Naive thymus-derived CD8-positive, alpha-beta T cell (primary cell): ENCODE measurements around the gene SERPINH1. TPM values are rescaled to one million over a fixed set of nuclear protein-coding genes. Genes with fewer than 3 reads are reported as not detected.
A peak's percentile ranks its signal among the peaks of the same experiment; 100 is the strongest.

ENCODE experiments used
- ATAC-seq, 2 donors: fragments of 150-1000 bp; cut with Tn5 transposase in 1 of 2; sonication (Bioruptor Pico), chemical (Tn5 transposase) in 1 of 2; 1 replicate in 1 of 2; 2 replicates in 1 of 2; pipeline ENCODE4 v1.10.0; 2021; ENCODE audit warnings: mild to moderate bottlenecking in 2 of 2, moderate library complexity in 2 of 2
- POLR2A ChIA-PET: fragments of 350-600 bp; sonication (Branson Sonifier 250); formaldehyde crosslinking; loops from one replicate; lab custom pipeline; 2021; ENCODE audit warnings: antibody characterized with exemption; lab: Charles Lee
- DNase-seq, 10 donors: peaks; one replicate each; pipeline versions ENCODE4 v3.0.0 to v3.0.0-alpha.2; 2020 to 2022
- H3K27ac Mint-ChIP-seq, 10 donors: one replicate each; pipeline ENCODE4 v1.8.0; 2020 to 2022; ENCODE audit warnings: mild to moderate bottlenecking in 10 of 10, mixed read lengths in 10 of 10, moderate library complexity in 4 of 10, inconsistent platforms in 1 of 10
- H3K27me3 Mint-ChIP-seq, 5 donors: one replicate each; pipeline ENCODE4 v1.8.0; 2021 to 2022; ENCODE audit warnings: mixed read lengths in 5 of 5
- H3K36me3 Mint-ChIP-seq, 3 donors: one replicate each; pipeline ENCODE4 v1.8.0; 2020 to 2022; ENCODE audit warnings: mixed read lengths in 3 of 3, mild to moderate bottlenecking in 2 of 3, inconsistent platforms in 1 of 3
- H3K4me1 Mint-ChIP-seq, 4 donors: one replicate each; pipeline ENCODE4 v1.8.0; 2021 to 2022; ENCODE audit warnings: mixed read lengths in 4 of 4
- H3K4me3 Mint-ChIP-seq, 10 donors: one replicate each; pipeline ENCODE4 v1.8.0; 2020 to 2022; ENCODE audit warnings: mild to moderate bottlenecking in 10 of 10, mixed read lengths in 10 of 10, moderate library complexity in 6 of 10, inconsistent platforms in 1 of 10
- H3K9me3 Mint-ChIP-seq, 9 donors: one replicate each; pipeline ENCODE4 v1.8.0; 2020 to 2022; ENCODE audit warnings: mixed read lengths in 9 of 9, mild to moderate bottlenecking in 3 of 9, inconsistent platforms in 1 of 9, moderate library complexity in 1 of 9
- polyA plus RNA-seq, 3 donors: library from polyadenylated mRNA; unstranded; fragments of 300-500 nt; fragmentation: Illumina TruSeq; gene quantifications; one replicate each; pipeline ENCODE4 v1.2.3, GENCODE V29; 2021
- total RNA-seq, 8 experiments: library from RNA in 2 of 8; stranded (reverse) in 2 of 8; gene quantifications; one replicate each; pipeline ENCODE4 v1.2.3 and lab custom pipeline; 2021 to 2026

The SERPINH1 gene
- total RNA-seq (10 to 100 TPM; 10.1 to 11.6 TPM), polyA plus RNA-seq (1 to 10 TPM; 1.6 to 4.5 (median 2.8) TPM), total RNA-seq (lab: John Stamatoyannopoulos, UW) (8.4 to 16.8 (median 14.1) reads per million in 6 experiments)

- POLR2A ChIA-PET: interaction anchor here (0.9 to 1.5 kb wide), 3 partner anchors 12 to 162 kb away, joined by 3 to 5 read pairs (median 3); no protein-coding TSS in a partner anchor
- ATAC-seq: peak; percentile 82 to 84
These were observed at the start of gene SERPINH1 for GRCh38 chr11:75562048-75562835. TSS of gene SERPINH1 (plus strand) at chr11:75562253. CDS start at chr11:75566350, 4,097 bp downstream.

GRCh38 chr11:75513250-75513649 is 48.8 kb upstream of the SERPINH1 start:
- DNase-seq: no peak

More at GRCh38 chr11:75562048-75562835, at the start of gene SERPINH1:
- Mint-ChIP-seq H3K4me3 (peak within 1 kb of the TSS; percentile 96 to 99 (median 98)), H3K36me3 (no peaks in the 10 kb centered on the region), H3K27ac (peak within 1 kb of the TSS; percentile 92 to 99 (median 96)), H3K9me3 (no peaks in the 10 kb centered on the region), H3K4me1 (peaks cover 21 to 56% (median 49%) of the 10 kb centered on the region in 4 donors), H3K27me3 (no peaks in the 10 kb centered on the region)
- DNase-seq: peak; percentile 29 to 77 (median 48)

DNA sequence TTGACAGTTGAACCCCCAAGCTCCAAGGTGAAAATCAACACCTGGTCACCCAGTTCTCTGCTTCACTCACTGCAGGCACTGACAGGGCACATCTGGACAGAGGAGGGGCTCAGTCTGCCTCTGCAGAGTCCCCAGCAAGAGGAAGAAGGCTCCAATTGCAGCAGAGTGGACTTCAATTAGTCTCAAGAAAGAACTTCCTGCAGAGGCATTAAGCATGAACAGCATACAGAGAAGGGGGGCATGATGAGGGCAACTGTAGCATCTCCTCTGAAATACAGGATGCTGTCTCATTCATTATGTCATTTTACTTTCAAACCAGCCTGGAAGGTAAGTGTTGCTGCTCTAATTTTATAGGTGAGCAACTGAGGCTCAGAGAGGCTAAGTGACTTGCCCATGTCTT is 47.5 kb upstream of the SERPINH1 start:
- H3K4me1 Mint-ChIP-seq: peaks cover 13 to 28% (median 15%) of the 10 kb centered on the region in 4 donors
- POLR2A ChIA-PET: interaction anchor here (0.9 kb wide), 1 partner anchor 61 kb away, joined by 3 read pairs; no protein-coding TSS in a partner anchor
- H3K27ac Mint-ChIP-seq: peak overlapping the region in 1 of 10 donors; percentile 71
- DNase-seq: no peak
- H3K27me3 Mint-ChIP-seq: no peaks in the 10 kb centered on the region
- no peak for ATAC-seq
- no peaks in the 10 kb centered on the region for H3K36me3 Mint-ChIP-seq
- H3K4me3 Mint-ChIP-seq: no peak overlapping the region
- no peaks in the 10 kb centered on the region for H3K9me3 Mint-ChIP-seq

More at GRCh38 chr11:75513250-75513649, 48.8 kb upstream of the SERPINH1 start:
- no peaks in the 10 kb centered on the region for H3K27me3 Mint-ChIP-seq
- peak overlapping the region in 1 of 10 donors; percentile 43 for H3K27ac Mint-ChIP-seq
- H3K36me3 Mint-ChIP-seq: no peaks in the 10 kb centered on the region
- H3K4me3 Mint-ChIP-seq: no peak overlapping the region
- no peak for ATAC-seq
- H3K9me3 Mint-ChIP-seq: no peaks in the 10 kb centered on the region
- POLR2A ChIA-PET: no interaction called here
- H3K4me1 Mint-ChIP-seq: peaks cover 14 to 39% (median 24%) of the 10 kb centered on the region in 4 donors

GRCh38 chr11:75516140-75516539 is 45.9 kb upstream of the SERPINH1 start:
- no peaks in the 10 kb centered on the region for H3K27me3 Mint-ChIP-seq
- DNase-seq (no peak), ATAC-seq (no peak)
- no peak overlapping the region for H3K4me3 Mint-ChIP-seq
- H3K27ac Mint-ChIP-seq: no peak overlapping the region
- POLR2A ChIA-PET: interaction anchor here (0.9 kb wide), 1 partner anchor 46 kb away, joined by 3 read pairs; the partner anchor contains the start of gene SERPINH1
- peaks cover 11 to 24% (median 15%) of the 10 kb centered on the region in 4 donors for H3K4me1 Mint-ChIP-seq
- H3K9me3 Mint-ChIP-seq: no peaks in the 10 kb centered on the region
- H3K36me3 Mint-ChIP-seq: no peaks in the 10 kb centered on the region

DNA sequence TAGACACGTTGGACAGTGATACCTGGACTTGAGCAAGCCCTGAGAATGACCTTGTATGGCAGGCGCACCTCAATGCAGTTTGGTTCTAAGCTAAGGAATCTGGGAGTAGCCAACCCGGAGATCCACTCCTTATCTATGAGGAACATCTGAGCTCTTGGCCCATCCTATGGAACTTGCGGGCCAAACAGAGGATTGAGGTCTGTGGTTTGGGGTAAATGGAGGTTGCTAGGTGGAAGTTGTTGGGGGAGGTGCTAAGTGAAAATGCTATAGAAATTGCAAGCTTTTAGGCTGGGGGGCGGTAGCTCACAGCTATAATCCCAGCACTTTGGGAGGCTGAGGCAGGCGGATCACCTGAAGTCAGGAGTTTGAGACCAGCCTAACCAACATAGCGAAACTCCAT is 45.2 kb upstream of the SERPINH1 start:
- Mint-ChIP-seq H3K27ac (peak overlapping the region in 1 of 10 donors; percentile 56), H3K36me3 (no peaks in the 10 kb centered on the region), H3K27me3 (no peaks in the 10 kb centered on the region), H3K4me3 (peak overlapping the region in 2 of 10 donors; percentile 3 to 31), H3K9me3 (no peaks in the 10 kb centered on the region), H3K4me1 (peaks cover 8 to 23% (median 15%) of the 10 kb centered on the region in 4 donors)
- POLR2A ChIA-PET: interaction anchor here (1.0 kb wide), 1 partner anchor 9 kb away, joined by 3 read pairs; the partner anchor contains the start of gene GDPD5
- DNase-seq (no peak), ATAC-seq (no peak)

GRCh38 chr11:75518204-75518549 is 43.9 kb upstream of the SERPINH1 start:
- Mint-ChIP-seq H3K4me1 (peaks cover 8 to 23% (median 15%) of the 10 kb centered on the region in 4 donors), H3K4me3 (no peak overlapping the region), H3K36me3 (no peaks in the 10 kb centered on the region), H3K9me3 (no peaks in the 10 kb centered on the region), H3K27me3 (no peaks in the 10 kb centered on the region), H3K27ac (peak overlapping the region in 1 of 10 donors; percentile 55)
- POLR2A ChIA-PET: no interaction called here
- DNase-seq (no peak), ATAC-seq (no peak)

DNA sequence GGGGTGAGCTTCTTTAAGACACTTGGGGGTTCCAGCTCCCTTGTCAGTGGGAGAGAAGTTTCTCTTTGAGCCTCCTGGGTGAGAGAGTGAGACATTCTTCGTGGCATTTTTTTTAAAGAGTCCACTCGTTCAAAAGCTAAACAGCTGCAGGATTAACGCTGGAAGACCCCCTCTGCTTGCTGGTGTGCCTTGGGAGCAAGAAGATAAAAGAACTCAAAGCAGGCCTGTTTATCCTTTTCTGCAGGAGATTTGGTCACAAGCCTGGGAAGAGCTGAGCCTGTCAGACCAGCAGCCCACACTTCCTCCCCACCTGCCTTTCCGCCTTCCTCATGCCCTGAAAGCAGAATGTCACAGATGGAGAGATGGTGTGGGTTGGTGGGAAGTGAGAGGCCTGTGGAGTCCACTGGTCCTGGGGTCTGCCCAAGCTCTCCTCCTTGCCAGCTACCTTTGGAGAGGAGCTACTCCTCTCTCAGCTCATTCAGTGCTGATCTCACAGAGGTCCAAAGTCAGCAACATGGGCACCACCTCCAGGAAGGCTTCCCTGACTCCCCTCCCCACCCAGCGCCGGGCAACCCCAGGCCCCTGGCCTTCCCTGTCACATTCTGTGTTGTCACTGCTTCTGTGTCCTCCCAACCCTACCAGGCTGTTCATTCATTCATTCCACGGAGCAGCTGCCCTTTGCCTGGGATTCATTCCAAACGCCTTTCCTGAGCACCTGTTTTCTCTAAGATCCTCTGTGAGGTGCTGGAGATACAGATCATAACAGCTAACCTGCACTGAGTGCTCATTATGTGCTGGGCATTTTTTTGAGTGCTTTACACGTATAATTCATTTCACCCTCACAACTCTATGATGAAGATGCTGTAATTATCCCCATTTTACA is 43.0 kb upstream of the SERPINH1 start:
- Mint-ChIP-seq H3K27me3 (no peaks in the 10 kb centered on the region), H3K4me3 (no peak overlapping the region), H3K4me1 (peaks cover 14 to 31% (median 21%) of the 10 kb centered on the region in 4 donors), H3K9me3 (no peaks in the 10 kb centered on the region), H3K27ac (peak overlapping the region in 2 of 10 donors; percentile 15 to 46), H3K36me3 (no peaks in the 10 kb centered on the region)
- no peak for DNase-seq
- POLR2A ChIA-PET: no interaction called here
- no peak for ATAC-seq

DNA sequence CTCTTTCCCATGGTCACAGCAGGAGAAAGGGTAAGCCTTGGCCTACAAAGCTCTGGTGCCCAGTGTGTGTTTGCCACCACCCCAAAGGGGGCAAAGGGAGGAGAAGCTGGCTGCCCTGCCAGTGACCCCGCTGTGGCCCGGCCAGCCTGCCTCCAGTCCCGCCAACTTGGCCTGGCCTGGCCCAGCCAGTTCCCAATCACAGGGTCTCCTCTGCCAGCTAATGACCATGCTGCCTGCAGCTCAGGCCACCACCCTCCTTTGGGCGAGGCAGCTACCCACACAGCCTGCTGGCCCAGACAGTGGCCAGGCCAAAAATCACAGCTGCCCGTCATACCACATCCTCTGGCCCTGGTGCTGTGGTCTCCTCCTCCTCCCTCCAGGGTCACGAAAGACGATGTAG is 41.4 kb upstream of the SERPINH1 start:
- H3K4me1 Mint-ChIP-seq: peaks cover 20 to 35% (median 31%) of the 10 kb centered on the region in 4 donors
- no peaks in the 10 kb centered on the region for H3K36me3 Mint-ChIP-seq
- H3K4me3 Mint-ChIP-seq: no peak overlapping the region
- H3K9me3 Mint-ChIP-seq: no peaks in the 10 kb centered on the region
- DNase-seq (no peak), ATAC-seq (no peak)
- no peak overlapping the region for H3K27ac Mint-ChIP-seq
- POLR2A ChIA-PET: interaction anchor here (0.9 kb wide), 1 partner anchor 10 kb away, joined by 6 read pairs; no protein-coding TSS in a partner anchor
- no peaks in the 10 kb centered on the region for H3K27me3 Mint-ChIP-seq

GRCh38 chr11:75522286-75523044 is 39.6 kb upstream of the SERPINH1 start:
- no peak for DNase-seq
- POLR2A ChIA-PET: interaction anchor here (0.9 to 1.0 kb wide), 2 partner anchors 12 to 91 kb away, joined by 3 read pairs; no protein-coding TSS in a partner anchor
- peak overlapping the region in 1 of 10 donors; percentile 30 for H3K4me3 Mint-ChIP-seq

GRCh38 chr11:75523189-75523588 is 38.9 kb upstream of the SERPINH1 start:
- POLR2A ChIA-PET: interaction anchor here (0.7 to 1.0 kb wide), 3 partner anchors 11 to 92 kb away, joined by 3 read pairs; no protein-coding TSS in a partner anchor
- Mint-ChIP-seq H3K9me3 (no peaks in the 10 kb centered on the region), H3K4me1 (peaks cover 16 to 30% (median 25%) of the 10 kb centered on the region in 4 donors), H3K27ac (peak overlapping the region in 3 of 10 donors; percentile 32 to 69 (median 65)), H3K4me3 (peak overlapping the region in 5 of 10 donors; percentile 22 to 90 (median 57)), H3K36me3 (no peaks in the 10 kb centered on the region), H3K27me3 (no peaks in the 10 kb centered on the region)
- ATAC-seq (no peak), DNase-seq (no peak)

More at GRCh38 chr11:75522286-75523044, 39.6 kb upstream of the SERPINH1 start:
- Mint-ChIP-seq H3K27me3 (no peaks in the 10 kb centered on the region), H3K27ac (no peak overlapping the region), H3K36me3 (no peaks in the 10 kb centered on the region), H3K4me1 (peaks cover 16 to 35% (median 30%) of the 10 kb centered on the region in 4 donors), H3K9me3 (no peaks in the 10 kb centered on the region)
- no peak for ATAC-seq

DNA sequence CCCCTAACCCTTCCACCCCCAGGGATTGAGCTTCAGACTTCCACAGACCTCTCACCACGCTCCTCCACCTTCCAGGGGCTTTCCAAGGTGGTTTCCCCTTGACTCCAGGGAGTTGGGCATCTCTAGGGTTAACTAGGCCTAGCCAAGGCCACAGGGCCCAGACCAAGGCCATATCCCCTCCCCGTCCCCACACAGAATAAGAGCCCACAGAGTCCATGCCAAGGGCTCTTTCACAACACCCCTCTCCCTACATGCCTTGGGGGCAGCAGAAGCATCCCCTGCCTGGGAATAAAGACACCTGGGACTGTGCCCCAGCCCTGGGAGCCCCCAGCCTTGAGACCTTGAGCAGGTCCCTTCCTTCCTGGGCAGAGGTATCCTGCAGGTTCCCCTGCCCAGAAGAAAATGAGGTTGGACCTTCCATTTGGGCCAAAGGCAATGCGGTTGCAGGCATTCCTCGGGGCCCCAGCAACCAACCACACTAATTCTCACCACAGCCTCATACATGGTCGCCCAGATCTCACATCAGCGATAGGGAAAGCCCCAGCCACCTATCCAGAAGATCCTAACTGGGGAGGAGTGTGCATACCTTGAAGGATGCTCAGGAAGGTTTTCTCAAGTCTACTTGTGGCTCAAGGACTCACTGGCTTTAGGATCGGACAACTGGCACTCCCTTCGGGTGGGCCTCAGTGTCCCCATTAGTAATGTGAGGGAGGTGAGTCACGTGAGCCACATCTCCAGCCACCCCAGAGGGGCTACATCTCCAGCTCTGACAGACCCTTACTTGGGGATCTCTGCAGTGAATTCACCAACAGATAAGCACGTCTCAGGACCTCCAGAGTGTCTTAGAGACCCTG is 38.0 kb upstream of the SERPINH1 start:
- DNase-seq (peak in 1 of 10 donors; percentile 12), ATAC-seq (no peak)
- H3K4me3 Mint-ChIP-seq: peak overlapping the region; percentile 77 to 93 (median 84)
- peak overlapping the region in 7 of 10 donors; percentile 14 to 79 (median 65) for H3K27ac Mint-ChIP-seq
- H3K9me3 Mint-ChIP-seq: no peaks in the 10 kb centered on the region
- H3K36me3 Mint-ChIP-seq: no peaks in the 10 kb centered on the region
- POLR2A ChIA-PET: interaction anchor here (0.7 to 1.0 kb wide), 2 partner anchors 73 to 94 kb away, joined by 3 read pairs; no protein-coding TSS in a partner anchor
- no peaks in the 10 kb centered on the region for H3K27me3 Mint-ChIP-seq
- H3K4me1 Mint-ChIP-seq: peaks cover 16 to 29% (median 25%) of the 10 kb centered on the region in 4 donors
